ENCODE measurements around the gene ARSJ.
A peak's percentile ranks its signal among the peaks of the same experiment; 100 is the strongest.

DNA sequence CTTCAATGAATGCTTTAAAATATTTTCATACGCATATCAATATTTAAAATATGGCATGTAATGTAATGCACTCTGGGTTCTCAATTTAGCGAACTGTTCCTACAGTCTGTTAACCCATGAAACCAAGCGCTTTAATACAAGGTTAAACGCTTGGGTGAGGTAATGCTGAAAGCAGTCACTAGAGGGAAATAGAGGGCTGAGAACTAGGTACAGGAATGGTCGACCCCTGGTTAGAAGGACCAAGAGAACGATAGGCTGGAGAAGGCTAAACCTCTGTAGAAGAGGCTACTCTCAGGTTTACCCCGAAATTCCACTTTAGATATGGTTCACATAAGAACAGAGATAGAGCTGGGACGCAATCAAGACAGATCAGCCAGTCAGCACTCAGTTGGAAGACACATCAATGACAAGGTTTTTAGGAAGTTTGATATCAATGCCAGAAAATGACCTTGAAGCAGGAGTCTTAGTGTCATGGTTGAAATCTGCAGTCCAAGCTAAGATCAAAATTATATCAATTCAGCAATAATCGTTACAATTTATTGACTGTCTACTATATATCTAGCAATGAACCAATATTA, 26.9 kb downstream of the ARSJ start:
- TF ChIP-seq, protein P1, sequence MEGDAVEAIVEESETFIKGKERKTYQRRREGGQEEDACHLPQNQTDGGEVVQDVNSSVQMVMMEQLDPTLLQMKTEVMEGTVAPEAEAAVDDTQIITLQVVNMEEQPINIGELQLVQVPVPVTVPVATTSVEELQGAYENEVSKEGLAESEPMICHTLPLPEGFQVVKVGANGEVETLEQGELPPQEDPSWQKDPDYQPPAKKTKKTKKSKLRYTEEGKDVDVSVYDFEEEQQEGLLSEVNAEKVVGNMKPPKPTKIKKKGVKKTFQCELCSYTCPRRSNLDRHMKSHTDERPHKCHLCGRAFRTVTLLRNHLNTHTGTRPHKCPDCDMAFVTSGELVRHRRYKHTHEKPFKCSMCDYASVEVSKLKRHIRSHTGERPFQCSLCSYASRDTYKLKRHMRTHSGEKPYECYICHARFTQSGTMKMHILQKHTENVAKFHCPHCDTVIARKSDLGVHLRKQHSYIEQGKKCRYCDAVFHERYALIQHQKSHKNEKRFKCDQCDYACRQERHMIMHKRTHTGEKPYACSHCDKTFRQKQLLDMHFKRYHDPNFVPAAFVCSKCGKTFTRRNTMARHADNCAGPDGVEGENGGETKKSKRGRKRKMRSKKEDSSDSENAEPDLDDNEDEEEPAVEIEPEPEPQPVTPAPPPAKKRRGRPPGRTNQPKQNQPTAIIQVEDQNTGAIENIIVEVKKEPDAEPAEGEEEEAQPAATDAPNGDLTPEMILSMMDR (IDR thresholded peaks at IDR 0.05) = peak; percentile 52 to 79 (median 70)
- TF ChIP-seq POLR2AphosphoS5 (IDR thresholded peaks at IDR 0.05) (no peak), EP300 (IDR thresholded peaks at IDR 0.05) (no peak), POLR2A (IDR thresholded peaks at IDR 0.05) (no peak)
